Kidney tubule cell (primary cell): ENCODE data around the gene TMEM141.
"Not testable (repeated sequence)": the region's sequence is repeated elsewhere in the genome, so short reads cannot be mapped to it uniquely, and the experiment has no call there.

Experiments used
- DNase-seq: peaks from one replicate; pipeline ENCODE4 v3.0.0-alpha.2; 2018; ENCODE audit warnings: low spot score

Gene TMEM141

GRCh38 chr9:136833381-136834048 lies 42.4 kb downstream of the TMEM141 start:
- DNase-seq: not testable (repeated sequence)

- no peak for DNase-seq
Observed at GRCh38 chr9:136835162-136835931, 44.2 kb downstream of the TMEM141 start.

- DNase-seq: no peak
Observed at GRCh38 chr9:136835932-136836904, 45.1 kb downstream of the TMEM141 start.

GRCh38 chr9:136837146-136837855 lies 46.2 kb downstream of the TMEM141 start:
- DNase-seq: no peak

GRCh38 chr9:136837856-136838277 lies 46.7 kb downstream of the TMEM141 start:
- not testable (repeated sequence) for DNase-seq

- DNase-seq: no peak
Observed at GRCh38 chr9:136838314-136839228, 47.4 kb downstream of the TMEM141 start.

GRCh38 chr9:136839229-136840139 lies 48.3 kb downstream of the TMEM141 start:
- no peak for DNase-seq

GRCh38 chr9:136840140-136840876 lies 49.2 kb downstream of the TMEM141 start:
- no peak for DNase-seq

GRCh38 chr9:136840877-136841645 lies 49.9 kb downstream of the TMEM141 start:
- DNase-seq: peak; percentile 79

GRCh38 chr9:136841646-136842379 lies 50.7 kb downstream of the TMEM141 start:
- DNase-seq: not testable (repeated sequence)

GRCh38 chr9:136842380-136842948 lies 51.3 kb downstream of the TMEM141 start, which contains the start of gene AJM1:
TSS of gene AJM1 (plus strand) at chr9:136842478. CDS start at chr9:136844415, 1,937 bp downstream.
- DNase-seq: peak; percentile 78
